ENCODE measurements around the gene CDKAL1. TPM values are rescaled to one million over a fixed set of nuclear protein-coding genes. Genes with fewer than 3 reads are reported as not detected.

The CDKAL1 gene
- total and polyA plus RNA-seq, 2 of the 8 experiments (the other 6 are each of a cell fraction or from before 2014, with no cell fraction given): 8.4 to 24.6 TPM

DNA sequence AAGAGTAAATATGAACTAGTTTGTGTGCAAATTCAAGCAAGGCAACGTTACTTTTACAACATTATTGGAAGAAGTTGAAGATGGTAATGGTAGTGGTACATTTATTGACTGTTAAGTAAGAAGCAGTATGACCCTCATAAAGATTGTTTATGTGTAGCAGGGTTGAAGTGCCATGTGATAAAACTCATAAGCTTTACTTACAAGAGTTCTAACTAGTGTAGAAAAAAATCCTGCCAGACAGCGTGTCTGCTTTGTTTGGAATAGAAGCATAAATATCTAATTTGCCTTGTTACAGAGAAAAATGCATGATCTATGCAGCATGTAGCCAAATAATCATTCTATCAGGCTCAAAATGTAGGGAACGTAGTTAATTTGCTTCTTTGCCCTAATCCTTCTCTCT, 608.5 kb downstream of the CDKAL1 start:
- Histone ChIP-seq H4K5ac (ENCODE audit: insufficient read length, low read depth, low read length) (no peak overlapping the region), H3K27ac (ENCODE audit: low read depth, low read length) (no peak overlapping the region), H3K4me1 (replicated peaks in 1 of 4; ENCODE audit: control insufficient read depth in 3 of 4, insufficient read depth in 4 of 4, low read length in 3 of 4) (no peaks in the 10 kb centered on the region), H3K4ac (replicated peaks; ENCODE audit: insufficient read length, low read depth, low read length) (no peak overlapping the region), H2AFZ (ENCODE audit: low read length) (no peak overlapping the region), H4K8ac (ENCODE audit: extremely low read depth, insufficient read depth, low read length) (no peak overlapping the region), H3K23me2 (ENCODE audit: low read depth, low read length) (no peaks in the 10 kb centered on the region), H3K56ac (replicated peaks; ENCODE audit: insufficient read length, low read depth, low read length) (no peak overlapping the region), H2BK5ac (ENCODE audit: low read depth, low read length) (no peak overlapping the region), H3K14ac (ENCODE audit: insufficient read length) (no peak overlapping the region), H4K91ac (replicated peaks; ENCODE audit: insufficient read length, low read length) (no peak overlapping the region), H3K18ac (ENCODE audit: extremely low read depth, low read length) (no peak overlapping the region), H3K23ac (ENCODE audit: insufficient read length) (no peak overlapping the region), H3K36me3 (ENCODE audit: control insufficient read depth in 2 of 4, insufficient read depth in 4 of 4, low read length in 3 of 4) (no peaks in the 10 kb centered on the region), H2BK120ac (replicated peaks; ENCODE audit: low read depth, low read length) (no peak overlapping the region), H2BK15ac (ENCODE audit: low read length) (no peak overlapping the region), H2BK20ac (ENCODE audit: low read length) (no peak overlapping the region), H3K9me3 (ENCODE audit: insufficient read depth in 2 of 2, low read depth in 1 of 2, low read length in 1 of 2) (no peaks in the 10 kb centered on the region), H4K20me1 (replicated peaks in 1 of 2; ENCODE audit: control insufficient read depth in 1 of 2, insufficient read depth in 2 of 2, low read length in 2 of 2) (no peaks in the 10 kb centered on the region), H3K4me3 (ENCODE audit: extremely low read depth in 1 of 4, insufficient read depth in 2 of 4, low read depth in 3 of 4, low read length in 4 of 4) (no peak overlapping the region), H3K79me1 (ENCODE audit: low read depth, low read length) (no peaks in the 10 kb centered on the region), H2BK12ac (ENCODE audit: low read depth, low read length) (no peak overlapping the region), H3K4me2 (ENCODE audit: insufficient read depth in 1 of 2, low read depth in 2 of 2, low read length in 2 of 2) (no peak overlapping the region), H3K9ac (replicated peaks in 1 of 4; ENCODE audit: extremely low read depth in 1 of 4, low read depth in 3 of 4, low read length in 3 of 4) (no peak overlapping the region), H2AK5ac (ENCODE audit: low read depth, low read length) (no peak overlapping the region), H3K27me3 (replicated peaks in 1 of 4; ENCODE audit: control insufficient read depth in 3 of 4, extremely low read depth in 1 of 4, insufficient read depth in 3 of 4, low read length in 3 of 4) (no peaks in the 10 kb centered on the region), H3K79me2 (ENCODE audit: control insufficient read depth in 1 of 2, insufficient read depth in 2 of 2, low read length in 2 of 2) (no peaks in the 10 kb centered on the region)
- POLR2A ChIA-PET (ENCODE audit: partially characterized antibody): no interaction called here
- CTCF ChIA-PET (ENCODE audit: partially characterized antibody): interaction anchor here (0.6 kb wide), 2 partner anchors 22 to 580 kb away, joined by 3 to 4 read pairs; no protein-coding TSS in a partner anchor
- no peak for DNase-seq (ENCODE audit: low read depth in 1 of 2, low spot score in 2 of 2)
- WGBS, 2 experiments (ENCODE audit: extremely low coverage in 1 of 2, insufficient coverage in 1 of 2, insufficient read length in 1 of 2, insufficient replicate concordance in 2 of 2, low coverage in 1 of 2, low lambda C conversion rate in 2 of 2, missing lambda C conversion rate in 1 of 2): 87% methylated on average over 3 of the region's 3 CpGs; no CpG with 5 or more reads in 1 of the 2 experiments
- FAIRE-seq: no peak
- no peak for TF ChIP-seq POLR2AphosphoS5 (IDR thresholded peaks at IDR 0.05; ENCODE audit: low read depth, low read length)
- TF ChIP-seq RNF2 (IDR thresholded peaks at IDR 0.05; ENCODE audit: borderline replicate concordance, low read depth, low read length, missing control alignments, poor library complexity, severe bottlenecking): no peak
- no peak for TF ChIP-seq HDAC2 (IDR thresholded peaks at IDR 0.05; ENCODE audit: borderline replicate concordance in 1 of 2, low read depth in 2 of 2, low read length in 2 of 2)
- no peak for TF ChIP-seq FOSL1 (IDR thresholded peaks at IDR 0.05; ENCODE audit: insufficient read depth, low read depth, low read length)
- no peak for TF ChIP-seq POLR2A (IDR thresholded peaks at IDR 0.05; ENCODE audit: control extremely low read depth in 1 of 2, low read depth in 2 of 2, low read length in 2 of 2)
- no peak for TF ChIP-seq YY1 (IDR thresholded peaks at IDR 0.05; ENCODE audit: low read depth, low read length)
- no peak for TF ChIP-seq TAF7 (optimal IDR thresholded peaks at IDR 0.05; ENCODE audit: borderline replicate concordance, low read depth, low read length)

All from H1 (cell line).